ENCODE measurements around the gene HARS1.
A peak's percentile ranks its signal among the peaks of the same experiment; 100 is the strongest.
"Not testable (repeated sequence)": the region's sequence is repeated elsewhere in the genome, so short reads cannot be mapped to it uniquely, and the experiment has no call there.

HARS1 gene

DNA sequence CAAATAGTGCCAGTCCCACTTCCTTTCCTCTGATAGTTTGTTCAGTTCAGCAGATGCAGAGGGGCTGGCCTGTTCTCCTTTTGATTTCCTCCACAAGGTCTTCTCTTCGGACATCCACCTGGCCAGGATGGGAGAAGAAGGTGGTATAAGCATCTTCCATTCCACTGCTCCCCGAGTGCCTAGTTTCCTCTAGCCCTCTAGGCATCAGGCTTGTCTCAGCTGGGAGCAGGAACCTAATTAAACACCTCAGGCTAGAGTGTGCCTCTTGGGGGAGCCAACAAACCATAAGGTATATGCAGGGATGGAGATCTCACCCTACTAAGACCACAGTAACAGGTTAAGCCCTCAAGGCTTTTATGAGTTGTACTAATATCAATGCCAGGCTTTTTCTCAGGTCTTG is 17.0 kb downstream of the HARS1 start:
- no peak for DNase-seq

DNA sequence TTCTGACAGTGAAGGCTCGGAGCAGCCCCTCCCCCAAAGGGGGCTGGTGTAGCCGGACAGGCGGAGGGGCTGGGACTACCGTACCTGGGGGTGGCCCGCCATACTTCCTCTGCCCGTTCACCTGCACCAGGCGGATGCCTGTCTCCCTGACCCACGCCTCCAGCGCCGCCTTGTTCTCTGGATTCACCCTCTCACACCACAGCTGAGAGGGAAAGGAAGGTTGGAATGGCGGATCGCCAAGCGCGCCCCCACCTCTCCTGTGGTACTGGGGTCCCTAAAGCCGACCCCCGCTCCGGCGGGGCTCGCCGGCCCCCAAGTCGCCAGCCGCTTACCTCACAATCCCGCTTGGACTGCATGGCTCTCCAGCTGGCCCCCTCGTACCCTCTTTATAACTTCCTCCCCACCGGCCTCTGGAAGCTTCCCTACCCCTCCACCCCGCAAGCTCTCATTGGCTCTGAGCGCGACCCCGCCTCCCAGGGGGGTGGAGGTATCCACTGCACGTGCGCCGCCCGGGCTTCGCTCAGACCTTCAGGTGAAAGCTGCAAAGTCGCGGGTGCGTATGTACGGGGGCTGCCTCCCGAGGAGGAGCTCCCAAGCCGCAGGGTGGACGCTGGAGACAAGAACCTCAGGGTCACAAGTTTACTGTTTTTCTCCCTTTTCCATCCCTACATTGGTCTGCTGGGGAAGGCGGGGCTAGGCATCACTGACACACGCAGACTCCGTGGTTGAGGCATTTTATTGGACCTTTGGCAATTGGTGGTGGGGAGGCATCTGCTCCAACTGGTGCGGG is 17.8 kb downstream of the HARS1 start, which contains the start of gene DND1:
TSS of gene DND1 (minus strand) at position 390 of the 790 bp plus-strand sequence. CDS start at position 356, 34 bp downstream.
- no peak for DNase-seq

DNA sequence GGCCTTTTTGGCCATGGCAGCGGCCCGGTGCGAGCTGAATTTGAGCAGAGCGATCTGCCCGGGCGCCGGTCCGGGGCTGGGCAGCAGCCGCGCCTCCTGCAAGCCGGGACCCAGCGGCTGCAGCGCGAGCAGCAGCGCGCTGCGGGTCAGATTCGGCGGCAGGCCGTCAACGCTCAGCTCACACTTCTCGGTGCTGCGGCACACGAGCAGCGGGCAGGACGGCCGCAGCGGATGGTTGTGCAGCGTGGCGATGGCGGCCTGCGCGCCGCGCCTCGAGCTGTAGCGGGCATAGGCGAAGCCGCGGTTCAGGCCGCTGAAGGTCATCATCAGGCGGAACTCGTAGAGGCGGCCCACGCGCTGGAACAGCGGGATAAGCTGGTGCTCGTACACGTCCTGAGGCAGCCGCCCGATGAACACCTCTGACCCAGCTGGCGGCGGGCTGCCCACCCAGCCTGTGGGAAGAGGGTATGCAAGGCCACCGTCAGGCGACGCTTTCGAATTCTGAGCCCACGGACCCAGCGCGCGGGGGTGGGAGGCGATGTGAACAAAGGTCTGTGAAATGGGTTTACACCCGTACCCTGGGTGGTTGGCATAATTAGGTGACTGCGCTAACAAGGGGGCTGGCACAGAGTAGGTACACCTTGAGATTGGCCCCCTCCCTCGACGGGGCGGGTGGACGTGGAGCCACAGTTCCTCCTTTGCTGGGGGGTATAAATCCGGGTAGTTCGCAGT is 18.5 kb downstream of the HARS1 start:
- no peak for DNase-seq

DNA sequence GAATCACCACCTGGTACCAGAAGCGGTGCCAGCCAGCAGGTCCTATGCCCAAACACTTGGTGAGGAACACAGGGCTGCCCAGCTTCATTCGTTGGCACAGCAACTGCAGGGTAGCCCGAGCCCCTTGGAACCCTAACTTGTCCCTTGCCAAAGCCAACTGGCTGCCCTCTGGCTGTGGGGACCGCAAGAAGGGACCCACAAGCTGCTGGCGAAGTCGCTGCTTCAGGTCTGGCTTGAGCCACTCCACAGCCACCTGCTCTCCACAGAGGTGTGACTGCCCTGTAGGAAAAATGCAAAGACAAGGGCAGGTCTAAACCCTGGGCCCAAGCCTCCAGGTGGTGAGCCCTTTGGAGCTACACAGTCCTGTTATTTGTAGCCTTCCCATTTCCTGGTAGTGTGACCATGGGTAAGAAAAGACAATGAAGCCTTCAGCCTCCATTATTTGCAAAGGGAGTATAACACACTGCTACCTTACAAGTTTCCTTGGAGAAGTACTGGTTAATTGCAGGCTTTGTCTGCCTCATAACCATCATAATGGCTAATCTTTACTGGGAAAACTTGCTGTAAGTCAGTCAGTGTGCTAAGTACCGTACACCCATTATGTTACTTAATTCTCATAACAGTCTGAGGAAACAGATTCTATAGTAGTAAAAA is 19.6 kb downstream of the HARS1 start:
- DNase-seq = no peak

DNA sequence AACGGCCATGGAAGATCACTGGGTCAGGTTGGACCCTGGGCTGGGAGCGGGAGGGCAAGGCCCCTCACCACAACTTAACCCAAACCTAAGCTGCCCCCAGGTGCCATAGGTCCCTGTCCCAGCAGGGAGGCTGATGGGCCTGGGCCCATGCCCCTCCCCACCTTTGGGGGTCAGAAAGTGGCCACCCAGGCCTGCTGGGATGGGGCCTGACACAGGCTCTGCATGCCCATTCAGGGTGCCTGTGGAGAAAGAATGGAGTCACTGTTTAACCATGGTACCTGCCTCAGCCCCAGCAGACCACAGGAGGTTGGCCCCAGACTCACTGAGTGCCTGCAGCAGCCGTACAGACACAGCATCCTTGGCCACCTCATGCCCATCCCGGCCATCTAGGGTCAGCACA is 20.1 kb downstream of the HARS1 start:
- not testable (repeated sequence) for DNase-seq

DNA sequence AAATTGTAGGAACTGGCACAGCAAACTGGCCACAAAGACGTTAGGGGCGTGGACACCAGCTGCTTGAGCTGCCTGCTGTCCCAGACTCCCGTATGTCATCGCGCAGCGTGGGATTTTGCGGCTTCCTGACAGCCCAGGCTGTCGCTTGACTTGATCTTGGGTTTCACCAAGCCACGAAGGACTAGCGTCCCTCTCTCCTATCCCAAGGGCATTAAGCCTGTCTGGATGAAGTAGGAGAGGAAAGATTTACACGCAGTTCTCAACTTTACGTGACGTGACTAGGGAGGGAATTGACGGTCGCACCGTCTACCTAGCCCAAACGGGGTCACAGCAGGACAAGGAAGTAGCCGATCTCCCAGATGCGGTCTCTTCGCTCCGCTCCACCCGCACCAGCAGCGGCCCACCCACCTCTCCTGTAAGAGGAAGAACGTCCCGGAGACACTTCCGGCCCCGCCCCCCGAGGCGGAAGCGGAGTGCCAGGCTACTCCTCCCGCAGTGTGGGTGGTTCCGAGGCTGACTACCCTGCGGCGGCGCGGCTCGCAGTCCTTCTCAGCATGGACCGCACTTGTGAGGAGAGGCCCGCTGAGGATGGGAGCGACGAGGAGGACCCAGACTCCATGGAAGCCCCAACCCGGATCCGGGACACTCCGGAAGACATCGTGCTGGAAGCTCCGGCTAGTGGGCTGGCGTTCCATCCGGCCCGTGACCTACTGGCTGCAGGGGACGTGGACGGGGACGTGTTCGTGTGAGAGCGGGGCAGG is 26.6 kb downstream of the HARS1 start, which contains the start of gene WDR55:
TSS of gene WDR55 (plus strand) at position 546 of the 761 bp plus-strand sequence. CDS start at position 555, 9 bp downstream.
- peak; percentile 95 for DNase-seq

DNA sequence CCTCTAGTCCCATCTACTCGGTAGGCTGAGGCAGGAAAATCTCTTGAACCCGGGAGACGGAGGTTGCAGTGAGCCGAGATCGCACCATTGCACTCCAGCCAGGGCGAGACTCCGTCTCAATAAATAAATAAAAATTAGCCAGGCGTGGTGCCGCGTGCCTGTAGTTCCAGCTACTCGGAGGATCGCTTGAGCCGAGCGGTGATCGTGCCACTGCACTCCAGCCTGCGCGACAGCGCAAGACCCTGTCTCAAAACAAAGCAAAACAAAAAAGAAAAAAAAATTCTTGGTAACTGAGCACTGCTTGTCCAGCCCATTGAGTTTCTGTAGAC is 27.2 kb downstream of the HARS1 start:
- no peak for DNase-seq

DNA sequence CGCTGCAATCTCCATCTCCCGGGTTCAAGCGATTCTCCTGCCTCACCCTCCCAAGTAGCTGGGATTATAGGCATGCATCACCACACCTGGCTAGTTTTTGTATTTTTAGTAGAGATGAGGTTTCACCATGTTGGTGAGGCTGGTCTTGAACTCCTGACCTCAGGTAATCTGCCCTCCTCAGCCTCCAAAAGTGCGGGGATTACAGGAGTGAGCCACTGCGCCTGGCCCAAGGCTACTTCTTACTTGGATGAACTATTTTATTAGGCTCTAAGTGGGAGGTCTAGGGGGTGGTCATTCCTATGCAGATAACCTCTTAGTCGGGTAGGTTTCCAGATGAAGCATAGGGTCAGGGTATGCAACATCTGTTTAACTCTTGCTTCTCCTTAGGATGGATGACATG is 30.8 kb downstream of the HARS1 start:
- not testable (repeated sequence) for DNase-seq

DNA sequence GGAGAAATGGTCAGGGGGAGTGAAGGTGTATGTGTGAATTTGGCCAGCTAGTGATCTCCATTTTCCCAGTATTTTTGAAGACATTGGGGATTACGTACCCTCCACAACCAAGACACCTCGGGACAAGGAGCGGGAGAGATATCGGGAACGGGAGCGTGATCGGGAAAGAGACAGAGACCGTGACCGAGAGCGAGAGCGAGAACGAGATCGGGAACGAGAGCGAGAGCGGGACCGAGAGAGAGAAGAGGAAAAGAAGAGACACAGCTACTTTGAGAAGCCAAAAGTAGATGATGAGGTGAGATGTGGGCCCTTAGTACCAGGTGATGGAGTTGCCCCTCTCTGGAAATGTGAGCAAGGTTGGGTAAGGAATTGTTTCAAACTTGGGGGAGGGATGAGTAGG is 32.3 kb downstream of the HARS1 start:
- DNase-seq = no peak

DNA sequence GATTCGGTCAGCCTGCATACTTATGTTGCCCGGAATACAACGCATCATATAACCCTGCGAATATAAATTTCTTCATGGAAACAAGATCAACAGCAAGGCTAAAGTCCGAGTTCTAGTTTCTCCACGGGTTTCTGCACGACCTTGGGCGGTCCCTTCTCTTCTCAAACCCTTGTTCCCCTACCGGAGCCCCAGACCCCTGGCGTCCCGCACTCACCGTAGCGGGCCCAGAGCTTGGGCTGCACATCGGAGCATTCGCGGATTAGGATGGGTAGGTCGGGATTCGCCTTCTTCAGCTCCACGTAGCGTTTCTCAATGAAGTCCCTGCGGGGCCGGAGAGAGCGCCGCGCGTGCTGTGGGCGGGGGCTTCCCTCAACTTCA is 44.1 kb downstream of the HARS1 start:
- no peak for DNase-seq

DNA sequence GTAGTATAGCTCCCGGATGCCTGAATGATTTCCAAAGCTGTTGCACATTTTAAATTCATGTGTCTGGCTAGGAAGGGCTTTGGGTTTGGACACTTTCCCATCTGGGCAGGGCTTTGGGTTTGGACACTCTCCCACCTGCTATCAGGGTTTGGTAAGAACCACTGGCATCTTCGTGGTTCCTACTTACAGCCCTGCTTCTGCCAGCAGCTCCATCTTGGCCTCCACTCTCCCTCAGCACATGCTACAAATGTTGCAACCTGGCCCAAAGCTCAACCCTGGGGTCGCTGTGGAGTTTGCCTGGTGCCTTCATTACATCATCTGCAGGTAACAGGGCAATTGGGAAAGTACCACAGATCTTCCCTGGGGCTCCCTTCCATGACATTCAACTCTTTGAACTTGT is 48.5 kb downstream of the HARS1 start:
- DNase-seq = no peak

DNA sequence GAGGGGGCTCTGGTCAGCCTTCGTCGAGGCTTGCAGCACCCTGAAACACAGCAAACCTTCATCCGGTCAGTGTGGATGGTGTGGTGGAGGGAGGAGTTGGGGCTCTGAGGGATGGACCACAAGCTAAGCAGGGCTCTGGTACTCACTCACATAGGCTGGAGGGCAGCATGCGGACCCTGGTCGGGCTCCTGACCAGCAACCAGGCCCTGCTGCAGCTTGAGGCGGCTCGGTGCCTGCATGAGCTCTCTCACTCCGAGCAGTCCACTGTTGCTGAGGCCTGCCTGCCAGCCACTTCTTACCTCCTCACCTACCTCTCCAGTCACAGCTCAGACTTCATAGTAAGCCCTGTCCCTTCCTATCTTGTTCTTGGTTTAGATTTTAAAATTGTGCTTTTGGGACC is 49.5 kb downstream of the HARS1 start:
- no peak for DNase-seq

DNA sequence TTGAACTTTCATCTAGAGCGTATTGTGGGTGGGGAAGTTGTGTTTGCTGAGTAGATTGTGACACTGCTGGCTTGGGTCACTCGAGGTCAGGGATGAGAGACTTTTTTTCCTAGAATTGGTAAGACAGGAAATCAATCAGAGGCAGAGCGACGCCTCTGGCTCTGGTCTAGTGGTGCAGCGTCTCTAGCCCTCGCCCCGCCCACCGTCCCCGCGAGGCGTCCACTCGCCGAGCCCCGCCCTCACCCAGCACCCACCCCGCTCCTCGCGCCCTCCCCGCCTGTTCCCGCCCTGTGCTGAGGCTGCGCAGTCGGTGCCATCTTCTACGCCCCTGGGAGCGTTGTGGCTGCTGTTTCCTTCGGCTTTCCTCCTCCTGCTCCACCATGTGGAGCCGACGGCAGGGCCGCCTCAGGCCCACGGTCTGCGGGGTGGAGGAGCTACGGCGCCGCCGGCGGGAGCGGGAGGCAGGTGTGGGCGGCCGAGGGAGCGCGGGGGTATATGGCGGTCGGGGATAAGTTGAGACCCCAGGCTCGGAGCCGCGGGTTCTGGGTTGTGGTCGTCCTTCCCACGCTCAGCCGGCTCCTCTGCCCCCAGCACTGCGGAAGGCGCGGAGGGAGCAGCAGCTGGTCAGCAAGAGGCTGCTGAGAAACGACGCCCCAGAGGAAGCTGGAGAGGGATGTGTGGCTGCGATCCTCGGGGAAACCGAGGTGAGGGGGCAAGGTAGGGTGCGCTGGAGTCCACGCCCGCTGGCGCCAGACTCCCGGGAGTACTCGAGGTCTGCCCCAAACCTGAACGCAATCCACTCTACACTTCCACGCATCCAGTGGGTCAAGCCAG is 51.8 kb downstream of the HARS1 start, which contains the start of gene TMCO6:
TSS of gene TMCO6 (plus strand) at position 304 of the 834 bp plus-strand sequence. CDS start at position 381, 77 bp downstream.
- DNase-seq = peak; percentile 96

DNA sequence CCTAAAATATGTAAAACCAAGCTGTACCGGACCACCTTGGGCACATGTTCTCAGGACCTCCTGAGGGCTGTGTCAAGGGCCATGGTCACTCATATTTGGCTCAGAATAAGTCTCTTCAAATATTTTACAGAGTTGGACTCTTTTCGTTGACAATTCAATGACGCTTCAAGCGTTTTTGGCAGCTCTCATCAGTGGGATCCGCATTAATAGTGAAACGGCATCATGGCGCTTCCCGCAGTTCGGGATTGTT is 52.3 kb downstream of the HARS1 start:
- not testable (repeated sequence) for DNase-seq

DNA sequence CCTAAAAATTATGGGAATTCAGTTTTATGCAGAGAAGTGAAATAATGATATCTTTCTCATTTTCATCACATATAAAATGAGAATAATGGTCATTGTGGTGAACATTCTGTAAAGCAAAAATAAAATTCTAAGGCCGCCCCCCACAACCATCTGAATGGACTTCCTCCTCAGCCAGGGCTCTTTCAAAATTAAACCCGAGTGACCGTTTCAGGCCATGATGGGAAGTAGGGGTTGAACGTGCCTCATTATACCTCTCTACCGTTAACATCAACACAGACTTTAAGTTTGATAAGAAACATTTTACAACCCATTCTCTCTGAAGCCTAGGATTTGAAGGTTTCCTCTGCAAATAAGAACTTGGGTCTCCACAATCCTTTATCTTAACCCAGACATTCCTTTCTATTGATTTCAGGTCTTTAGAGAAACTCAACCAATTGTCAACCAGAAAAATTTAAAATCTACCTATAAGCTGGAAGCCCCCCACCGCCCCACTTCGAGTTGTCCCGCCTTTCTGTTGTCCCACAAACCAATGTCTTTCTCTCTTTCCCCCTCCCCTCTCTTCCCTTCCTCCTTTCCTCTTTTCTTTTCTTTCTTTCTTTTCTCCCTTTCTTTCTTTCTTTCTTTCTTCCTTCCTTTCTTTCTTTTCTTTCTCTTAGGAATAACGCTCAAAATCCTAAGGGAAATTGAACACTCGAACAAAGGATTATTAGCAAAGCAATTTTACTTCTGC is 53.6 kb downstream of the HARS1 start:
- DNase-seq = no peak

DNA sequence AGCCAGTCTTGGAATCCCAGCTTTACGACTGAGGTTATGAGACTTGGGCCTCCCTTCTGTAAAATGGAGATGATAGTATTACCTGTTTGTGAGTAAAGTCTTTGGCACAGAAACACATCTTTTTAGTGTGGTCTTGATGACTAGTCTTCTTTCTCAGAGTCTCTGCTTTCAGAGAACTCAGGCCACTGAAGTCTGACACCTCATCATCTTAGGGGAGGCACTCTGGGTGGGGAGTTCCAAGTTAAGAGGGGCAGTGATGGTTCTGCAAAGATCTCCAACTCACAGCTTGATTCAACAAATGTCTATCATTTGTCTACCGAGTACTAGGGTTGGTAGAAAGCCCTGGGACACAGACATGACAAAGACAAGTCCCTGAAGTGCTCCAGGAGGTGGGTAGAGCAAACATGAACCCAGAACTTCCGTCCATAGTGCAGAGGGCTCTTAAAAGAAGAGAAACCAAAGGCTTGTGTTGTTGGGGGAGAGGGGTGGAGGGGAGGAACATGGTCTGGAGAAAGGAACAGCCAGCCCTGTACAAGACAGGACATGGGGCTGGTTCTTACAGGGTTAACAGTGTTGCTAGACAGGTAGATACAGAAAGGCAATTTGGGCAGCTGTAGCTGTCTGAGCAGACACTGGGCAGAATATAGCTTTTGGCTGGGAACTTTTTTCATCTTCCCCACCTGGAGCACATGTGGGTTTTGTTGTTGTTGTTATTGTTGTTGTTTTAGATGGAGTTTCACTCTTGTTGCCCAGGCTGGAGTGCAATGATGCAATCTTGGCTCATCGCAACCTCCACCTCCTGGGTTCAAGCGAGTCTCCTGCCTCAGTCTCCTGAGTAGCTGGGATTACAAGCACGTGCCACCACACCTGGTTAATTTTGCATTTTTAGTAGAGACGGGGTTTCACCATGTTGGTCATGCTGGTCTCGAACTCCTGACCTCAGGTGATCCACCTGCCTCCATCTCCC is 55.6 kb downstream of the HARS1 start:
- DNase-seq = no peak

DNA sequence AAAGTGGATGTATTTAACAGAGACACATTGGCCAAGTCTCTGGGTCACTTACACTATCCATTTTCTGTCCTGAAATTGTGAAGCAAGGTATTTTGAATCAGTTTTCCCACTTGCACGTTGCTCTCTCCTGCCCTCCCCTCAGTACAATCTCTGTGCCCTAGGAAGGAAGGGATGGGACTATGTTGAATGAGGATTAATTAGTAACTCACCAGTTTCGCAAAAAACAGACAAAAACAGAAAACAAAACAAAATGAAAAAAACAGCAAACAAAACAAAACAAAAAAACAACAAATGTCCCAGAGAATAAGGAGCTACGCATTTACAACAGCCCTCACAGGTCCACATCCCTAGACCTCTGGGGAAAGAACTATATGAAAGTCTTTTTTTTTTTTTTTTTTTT is 57.1 kb downstream of the HARS1 start:
- DNase-seq = no peak

DNA sequence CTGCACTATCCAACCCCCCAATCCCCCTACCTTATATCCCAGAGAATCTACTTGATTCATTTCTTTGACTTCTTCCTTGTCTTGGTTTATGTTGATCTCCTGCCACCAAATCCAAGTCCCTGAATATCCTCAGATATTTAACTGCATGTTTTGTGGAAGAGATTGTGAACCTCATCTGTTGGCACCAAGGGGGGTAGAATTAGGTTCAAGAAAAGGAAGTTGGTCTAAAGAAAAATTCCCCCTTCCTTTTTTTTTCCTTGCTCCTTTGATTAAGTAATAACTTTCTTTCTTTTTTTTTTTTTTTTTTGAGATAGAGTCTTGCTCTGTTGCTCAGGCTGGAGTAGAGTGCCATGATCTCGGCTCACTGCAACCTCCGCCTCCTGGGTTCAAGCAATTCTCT is 57.7 kb downstream of the HARS1 start:
- no peak for DNase-seq

DNA sequence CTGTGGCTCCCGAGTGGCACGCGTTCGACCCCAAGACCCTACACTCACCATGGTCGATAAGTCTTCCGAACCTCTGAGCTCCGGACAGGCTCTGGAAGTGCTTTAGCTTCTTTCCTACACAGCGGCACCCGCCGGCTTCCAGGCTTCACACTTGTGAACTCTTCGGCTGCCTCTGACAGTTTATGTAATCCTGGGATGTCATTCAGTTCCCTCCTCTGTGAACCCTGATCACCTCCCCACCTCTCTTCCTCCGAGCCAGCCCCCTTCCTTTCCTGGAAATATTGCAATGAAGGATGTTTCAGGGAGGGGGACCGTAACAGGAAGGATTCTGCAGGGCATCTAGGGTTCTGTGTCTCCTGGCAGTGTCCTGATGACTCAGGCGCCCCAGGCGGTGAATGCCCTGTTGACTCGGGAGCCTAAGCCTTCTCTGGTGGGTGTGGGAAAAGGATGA is 58.1 kb downstream of the HARS1 start, which contains the start of gene CD14:
TSS of gene CD14 (minus strand) at position 155 of the 451 bp plus-strand sequence. CDS start at position 51, 104 bp downstream.
- peak; percentile 43 for DNase-seq
